PC-9 (cell line): ENCODE results near the gene CEL. TPM values are rescaled to one million over a fixed set of nuclear protein-coding genes. Genes with fewer than 3 reads are reported as not detected.
"Not testable (repeated sequence)": the region's sequence is repeated elsewhere in the genome, so short reads cannot be mapped to it uniquely, and the experiment has no call there.

Experiments
- BruUV-seq: library from RNA; stranded (reverse); fragments of 400-500 nt; replicated peaks from 2 replicates; lab custom pipeline; 2021; lab: Mats Ljungman, UMichigan
- CTCF ChIA-PET: fragments of 300-600 bp; sonication (Branson Sonifier 250); formaldehyde crosslinking; loops from one replicate; lab custom pipeline; 2022; ENCODE audit warnings: antibody characterized with exemption; lab: Charles Lee
- POLR2A ChIA-PET: fragments of 300-600 bp; sonication (Branson Sonifier 250); formaldehyde crosslinking; loops from one replicate; lab custom pipeline; 2022; ENCODE audit warnings: antibody characterized with exemption; ENCODE audit not compliant: unreplicated experiment; lab: Charles Lee
- DNase-seq, 2 experiments: peaks; one replicate each; pipeline versions ENCODE4 v3.0.0 to v3.0.0-alpha.2; 2015 to 2022; ENCODE audit warnings: mixed read lengths in 1 of 2
- H2AFZ ChIP-seq: fragments of 200-600 bp; sonication (generic); 2 replicates; pipeline ENCODE4 v1.8.1; 2017; ENCODE audit warnings: antibody characterized with exemption
- H3F3A ChIP-seq: fragments of 200-600 bp; sonication (generic); 2 replicates; pipeline ENCODE4 v1.8.1; 2017; ENCODE audit warnings: antibody characterized with exemption, mild to moderate bottlenecking, low read depth; ENCODE audit not compliant: insufficient read depth
- H3K27ac ChIP-seq: fragments of 200-600 bp; sonication (generic); 2 replicates; pipeline ENCODE4 v1.6.1; 2016; ENCODE audit warnings: mixed run types
- H3K27me3 ChIP-seq: fragments of 200-600 bp; sonication (generic); 2 replicates; pipeline ENCODE4 v1.6.1; 2016; ENCODE audit warnings: low read depth, mixed run types; ENCODE audit not compliant: insufficient read depth
- H3K36me3 ChIP-seq: fragments of 200-600 bp; sonication (generic); 2 replicates; pipeline ENCODE4 v1.6.1; 2016; ENCODE audit warnings: low read depth, mixed run types
- H3K4me1 ChIP-seq: fragments of 200-600 bp; sonication (generic); replicated peaks from 2 replicates; pipeline ENCODE4 v1.6.1; 2016; ENCODE audit warnings: mixed run types; ENCODE audit not compliant: insufficient read depth
- H3K4me2 ChIP-seq: fragments of 200-600 bp; sonication (generic); 2 replicates; pipeline ENCODE4 v1.6.1; 2017; ENCODE audit warnings: mixed run types
- H3K4me3 ChIP-seq: fragments of 200-600 bp; sonication (generic); 2 replicates; pipeline ENCODE4 v1.6.1; 2016; ENCODE audit warnings: mixed run types
- H3K79me2 ChIP-seq: fragments of 200-600 bp; sonication (generic); 2 replicates; pipeline ENCODE4 v1.6.1; 2017; ENCODE audit warnings: low read depth, mixed run types
- H3K9me2 ChIP-seq: fragments of 200-600 bp; sonication (generic); 2 replicates; pipeline ENCODE4 v1.8.1; 2017; ENCODE audit warnings: mild to moderate bottlenecking; ENCODE audit not compliant: insufficient read depth
- H3K9me3 ChIP-seq: fragments of 200-600 bp; sonication (generic); 2 replicates; pipeline ENCODE4 v1.8.1; 2016; ENCODE audit warnings: low read depth; ENCODE audit not compliant: insufficient read depth
- H4K20me1 ChIP-seq: fragments of 200-600 bp; sonication (generic); 2 replicates; pipeline ENCODE4 v1.8.1; 2017; ENCODE audit not compliant: insufficient read depth
- EZH2 ChIP-seq: fragments of 200-600 bp; sonication (generic); IDR thresholded peaks from 2 replicates; pipeline ENCODE4 v1.8.0; 2017; ENCODE audit warnings: antibody characterized with exemption, low read depth
- intact Hi-C: fragments of 100-400 bp; cut with micrococcal nuclease; formaldehyde crosslinking; loops from one replicate; pipeline ENCODE4 v1.10.0; 2022; ENCODE audit not compliant: unreplicated experiment
- total RNA-seq: library from RNA; stranded (reverse); gene quantifications from 2 replicates; pipeline ENCODE4 v1.2.3, GENCODE V29; 2021
- TF ChIP-seq, protein P1 (sequence below): fragments of 200-600 bp; sonication (generic); conservative IDR thresholded peaks from 2 replicates; pipeline ENCODE4 v1.6.1; 2017; ENCODE audit warnings: mixed run types, antibody characterized with exemption, mild to moderate bottlenecking, moderate library complexity

Gene CEL
- total RNA-seq, 1 experiment from 2014 or later = 2.7 TPM

DNA sequence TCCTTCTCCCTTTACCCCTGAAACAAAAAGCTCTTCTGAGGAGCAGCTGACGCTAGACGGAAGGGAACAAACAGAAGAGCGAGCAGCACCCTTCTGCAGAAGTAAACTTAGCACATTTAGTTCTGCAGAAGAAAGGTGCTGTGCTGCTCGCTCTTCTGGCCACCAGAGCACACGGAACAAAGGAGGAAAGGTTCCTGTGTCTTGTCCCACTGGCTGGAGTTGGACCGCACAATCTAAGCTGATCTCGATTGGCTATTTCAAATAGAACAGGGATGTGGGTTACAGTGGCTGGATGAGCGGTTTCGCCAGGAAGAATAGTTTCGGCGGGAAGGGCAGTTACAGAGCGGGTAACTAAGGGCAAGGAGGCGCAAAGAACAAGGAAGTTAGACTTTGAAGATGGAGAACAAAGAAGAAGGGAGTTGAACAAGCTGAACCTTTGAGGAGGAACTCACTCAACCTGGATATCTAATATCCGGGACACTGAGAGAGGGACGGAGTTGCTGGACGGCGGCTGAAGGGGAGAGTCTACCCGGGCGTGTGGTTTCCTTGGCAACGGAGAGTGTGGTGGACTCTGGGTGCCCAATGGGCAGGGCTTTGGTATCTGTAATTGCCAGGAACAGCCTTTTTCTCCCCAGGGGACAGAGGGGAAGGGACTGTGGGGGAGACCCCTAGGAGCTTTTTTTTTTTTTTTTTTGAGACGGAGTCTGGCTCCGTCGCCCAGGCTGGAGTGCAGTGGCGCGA lies 23.8 kb upstream of the CEL start:
- Histone ChIP-seq H3K9me2 (no peaks in the 10 kb centered on the region), H3K4me3 (no peak overlapping the region), H3K79me2 (peaks cover 65% of the 10 kb centered on the region), H3K27me3 (no peaks in the 10 kb centered on the region), H3F3A (peaks cover 5% of the 10 kb centered on the region; the same call in 1 of the 2 replicates), H3K4me1 (no peaks in the 10 kb centered on the region), H3K9me3 (no peaks in the 10 kb centered on the region), H2AFZ (no peak overlapping the region), H3K27ac (no peak overlapping the region), H3K36me3 (peaks cover 6% of the 10 kb centered on the region; the same call in 1 of the 2 replicates), H3K4me2 (no peak overlapping the region), H4K20me1 (peaks cover 58% of the 10 kb centered on the region)
- DNase-seq = no peak
- intact Hi-C loops = no loop called here
- ChIA-PET CTCF (no interaction called here), POLR2A (interaction anchor here (0.7 kb wide), 1 partner anchor 309 kb away, joined by 9 read pairs; no protein-coding TSS in a partner anchor)
- BruUV-seq = no TSS peak
- TF ChIP-seq EZH2 = no peak
- TF ChIP-seq, protein P1, sequence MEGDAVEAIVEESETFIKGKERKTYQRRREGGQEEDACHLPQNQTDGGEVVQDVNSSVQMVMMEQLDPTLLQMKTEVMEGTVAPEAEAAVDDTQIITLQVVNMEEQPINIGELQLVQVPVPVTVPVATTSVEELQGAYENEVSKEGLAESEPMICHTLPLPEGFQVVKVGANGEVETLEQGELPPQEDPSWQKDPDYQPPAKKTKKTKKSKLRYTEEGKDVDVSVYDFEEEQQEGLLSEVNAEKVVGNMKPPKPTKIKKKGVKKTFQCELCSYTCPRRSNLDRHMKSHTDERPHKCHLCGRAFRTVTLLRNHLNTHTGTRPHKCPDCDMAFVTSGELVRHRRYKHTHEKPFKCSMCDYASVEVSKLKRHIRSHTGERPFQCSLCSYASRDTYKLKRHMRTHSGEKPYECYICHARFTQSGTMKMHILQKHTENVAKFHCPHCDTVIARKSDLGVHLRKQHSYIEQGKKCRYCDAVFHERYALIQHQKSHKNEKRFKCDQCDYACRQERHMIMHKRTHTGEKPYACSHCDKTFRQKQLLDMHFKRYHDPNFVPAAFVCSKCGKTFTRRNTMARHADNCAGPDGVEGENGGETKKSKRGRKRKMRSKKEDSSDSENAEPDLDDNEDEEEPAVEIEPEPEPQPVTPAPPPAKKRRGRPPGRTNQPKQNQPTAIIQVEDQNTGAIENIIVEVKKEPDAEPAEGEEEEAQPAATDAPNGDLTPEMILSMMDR = no peak

DNA sequence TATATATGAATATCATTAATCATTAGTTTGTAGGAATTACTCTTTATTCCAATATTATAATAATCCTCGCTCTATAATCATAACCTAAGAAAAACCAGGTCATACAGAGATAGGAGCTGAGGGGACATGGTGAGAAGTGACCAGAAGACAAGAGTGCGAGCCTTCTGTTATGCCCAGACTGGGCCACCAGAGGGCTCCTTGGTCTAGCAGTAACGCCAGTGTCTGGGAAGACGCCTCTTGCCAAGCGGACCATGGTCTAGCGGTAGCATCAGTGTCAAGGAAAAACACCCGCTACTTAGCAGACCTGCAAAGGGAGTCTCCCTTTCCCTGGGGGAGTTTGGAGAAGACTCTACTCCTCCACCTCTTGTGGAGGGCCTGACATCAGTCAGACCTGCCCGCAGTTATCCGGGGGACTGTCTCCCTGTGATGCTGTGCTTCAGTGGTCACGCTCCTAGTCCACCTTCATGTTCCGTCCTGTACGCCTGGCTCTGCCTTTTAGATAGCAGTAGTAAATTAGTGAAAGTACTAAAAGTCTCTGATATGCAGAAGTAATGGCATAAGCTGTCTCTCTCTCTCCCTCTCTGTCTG lies 20.8 kb upstream of the CEL start:
- POLR2A ChIA-PET, BruUV-seq, H3K9me3 ChIP-seq, H2AFZ ChIP-seq, H3K4me1 ChIP-seq, CTCF ChIA-PET, H3K27ac ChIP-seq, H3K4me3 ChIP-seq, H3K36me3 ChIP-seq, H3K27me3 ChIP-seq, H3F3A ChIP-seq, H3K4me2 ChIP-seq, H3K9me2 ChIP-seq: not testable (repeated sequence)
- TF ChIP-seq, protein P1 = peak; percentile 73
- peak; percentile 38 to 56 for DNase-seq
- Histone ChIP-seq H3K79me2 (peaks cover 35% of the 10 kb centered on the region), H4K20me1 (peaks cover 45% of the 10 kb centered on the region)
- intact Hi-C loops = loop anchor here (1.0 kb wide), 1 partner anchor 103 kb away; no protein-coding TSS in a partner anchor

DNA sequence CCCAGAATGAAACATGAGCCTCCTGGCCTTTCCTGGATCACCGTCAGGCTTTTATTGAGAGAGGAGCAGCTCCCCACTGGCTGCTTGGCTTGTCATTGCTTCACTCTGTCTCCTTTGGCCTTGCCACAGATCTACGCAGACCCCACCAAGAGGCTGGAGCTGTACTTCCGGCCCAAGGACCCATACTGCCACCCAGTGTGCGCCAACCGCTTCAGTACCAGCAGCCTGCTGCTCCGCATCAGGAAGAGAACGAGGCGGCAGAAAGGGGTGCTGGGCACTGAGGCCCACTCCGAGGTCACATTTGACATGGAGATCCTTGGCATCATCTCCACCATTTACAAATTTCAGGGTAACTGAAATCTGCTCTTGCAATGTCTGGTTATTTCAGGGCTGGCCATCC lies 19.8 kb upstream of the CEL start:
- ChIA-PET CTCF (no interaction called here), POLR2A (no interaction called here)
- Histone ChIP-seq H3K79me2 (peaks cover 26% of the 10 kb centered on the region), H3K4me2 (no peak overlapping the region), H3K27me3 (no peaks in the 10 kb centered on the region), H3K36me3 (peaks cover 5% of the 10 kb centered on the region; the same call in 1 of the 2 replicates), H3K9me2 (no peaks in the 10 kb centered on the region), H3K27ac (no peak overlapping the region), H2AFZ (no peak overlapping the region), H4K20me1 (peaks cover 35% of the 10 kb centered on the region), H3K9me3 (no peaks in the 10 kb centered on the region), H3K4me3 (no peak overlapping the region), H3K4me1 (no peaks in the 10 kb centered on the region), H3F3A (no peaks in the 10 kb centered on the region)
- intact Hi-C loops = loop anchor here (1.0 kb wide), 1 partner anchor 102 kb away; no protein-coding TSS in a partner anchor
- BruUV-seq = no TSS peak
- no peak for TF ChIP-seq EZH2
- TF ChIP-seq, protein P1 = no peak
- no peak for DNase-seq
